ENCODE measurements around the gene SPRED2.
A peak's percentile ranks its signal among the peaks of the same experiment; 100 is the strongest.

SPRED2 gene

DNA sequence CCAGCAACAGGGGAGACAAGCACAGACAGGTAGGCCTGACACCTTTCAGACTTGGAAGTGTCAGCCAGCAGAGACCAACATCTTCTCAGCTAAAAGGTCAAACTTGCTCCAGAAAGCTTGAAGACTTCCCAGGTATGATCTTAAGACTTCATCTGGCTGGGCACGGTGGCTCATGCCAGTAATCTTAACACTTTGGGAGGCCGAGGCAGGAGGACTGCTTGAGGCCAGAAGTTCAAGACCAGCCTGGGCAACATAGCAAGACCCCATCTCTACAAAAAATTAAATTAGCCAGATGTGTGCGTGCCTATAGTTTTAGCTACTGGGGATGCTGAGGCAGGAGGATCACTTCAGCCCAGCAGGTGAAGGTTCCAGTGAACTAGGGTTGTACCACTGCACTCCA, 39.0 kb upstream of the SPRED2 start:
- Histone ChIP-seq H3K27ac (no peak overlapping the region), H3K9me3 (replicated peaks in 1 of 11) (peaks cover 20 to 46% (median 31%) of the 10 kb centered on the region in 11 experiments)
- TF ChIP-seq Cebpa-rat (IDR thresholded peaks at IDR 0.05), result no peak

DNA sequence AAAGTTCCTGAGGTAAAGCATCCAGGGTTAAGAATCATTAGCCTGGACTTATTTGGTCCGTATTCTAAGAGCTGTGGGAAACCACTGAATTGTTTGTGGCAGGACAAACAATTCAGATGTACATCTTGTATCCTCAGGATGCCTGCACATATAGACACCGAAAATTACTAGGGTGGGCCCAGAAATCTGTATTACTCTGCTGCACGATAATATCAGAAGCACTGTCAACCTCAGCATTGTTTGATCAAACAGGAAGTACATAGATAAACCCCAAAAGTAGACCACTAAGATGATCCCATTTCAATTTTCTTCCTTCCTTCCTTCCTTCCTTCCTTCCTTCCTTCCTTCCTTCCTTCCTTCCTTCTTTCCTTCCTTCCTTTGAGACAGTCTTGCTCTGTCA, 34.2 kb upstream of the SPRED2 start:
- H3K9ac ChIP-seq, result no peak overlapping the region
- H3K9me3 ChIP-seq (replicated peaks in 1 of 11), result peaks cover 0 to 20% (median 5%) of the 10 kb centered on the region in 11 experiments; a peak in 5 of 22 replicates
- H4K20me1 ChIP-seq, result no peaks in the 10 kb centered on the region
- H3K27ac ChIP-seq, result no peak overlapping the region
- no peak overlapping the region for H3K4me3 ChIP-seq
- H3K36me3 ChIP-seq, result no peaks in the 10 kb centered on the region
- TF ChIP-seq Cebpa-rat (IDR thresholded peaks at IDR 0.05), result no peak
- no peaks in the 10 kb centered on the region for H3K27me3 ChIP-seq
- H3K4me2 ChIP-seq, result peak overlapping the region in 3 of 11 experiments; percentile 22 to 73 (median 60); a peak in 6 of 22 replicates
- H3K4me1 ChIP-seq, result peaks cover 10 to 24% (median 19%) of the 10 kb centered on the region in 10 experiments

More for the DNA sequence above, 39.0 kb upstream of the SPRED2 start:
- Histone ChIP-seq H3K4me2 (no peak overlapping the region), H3K4me1 (peaks cover 10 to 23% (median 19%) of the 10 kb centered on the region in 10 experiments), H3K27me3 (no peaks in the 10 kb centered on the region), H3K4me3 (no peak overlapping the region), H3K36me3 (peaks cover 0 to 9% (median 0%) of the 10 kb centered on the region in 11 experiments; a peak in 2 of 22 replicates), H3K9ac (no peak overlapping the region), H4K20me1 (no peaks in the 10 kb centered on the region)

DNA sequence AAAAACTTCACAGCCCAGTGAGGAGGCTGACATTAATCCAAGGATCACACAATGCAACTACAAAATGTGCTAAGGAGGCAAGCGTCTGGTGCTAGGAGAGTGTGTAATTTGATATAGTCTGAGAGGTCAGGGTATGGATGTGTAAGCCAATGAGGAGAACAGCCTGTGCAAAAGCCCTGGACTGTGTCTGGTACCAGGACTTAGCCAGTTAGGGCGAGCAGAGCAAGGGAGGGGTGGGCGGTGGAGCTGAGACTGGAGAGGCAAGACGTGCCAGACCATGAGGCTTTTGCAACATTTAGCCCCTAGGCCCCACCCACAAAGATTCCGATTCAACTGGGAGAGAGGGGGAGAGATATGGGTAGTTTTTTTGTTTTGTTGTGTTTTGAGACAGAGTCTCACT, 33.5 kb upstream of the SPRED2 start:
- no peaks in the 10 kb centered on the region for H3K36me3 ChIP-seq
- H3K27ac ChIP-seq, result no peak overlapping the region
- no peak overlapping the region for H3K9ac ChIP-seq
- no peak for TF ChIP-seq Cebpa-rat (IDR thresholded peaks at IDR 0.05)
- H4K20me1 ChIP-seq, result no peaks in the 10 kb centered on the region
- H3K4me3 ChIP-seq, result no peak overlapping the region
- H3K4me1 ChIP-seq, result peaks cover 10 to 24% (median 19%) of the 10 kb centered on the region in 10 experiments
- H3K9me3 ChIP-seq (replicated peaks in 1 of 11), result peaks cover 0 to 21% (median 2%) of the 10 kb centered on the region in 11 experiments; a peak in 4 of 22 replicates
- no peak overlapping the region for H3K4me2 ChIP-seq
- no peaks in the 10 kb centered on the region for H3K27me3 ChIP-seq

DNA sequence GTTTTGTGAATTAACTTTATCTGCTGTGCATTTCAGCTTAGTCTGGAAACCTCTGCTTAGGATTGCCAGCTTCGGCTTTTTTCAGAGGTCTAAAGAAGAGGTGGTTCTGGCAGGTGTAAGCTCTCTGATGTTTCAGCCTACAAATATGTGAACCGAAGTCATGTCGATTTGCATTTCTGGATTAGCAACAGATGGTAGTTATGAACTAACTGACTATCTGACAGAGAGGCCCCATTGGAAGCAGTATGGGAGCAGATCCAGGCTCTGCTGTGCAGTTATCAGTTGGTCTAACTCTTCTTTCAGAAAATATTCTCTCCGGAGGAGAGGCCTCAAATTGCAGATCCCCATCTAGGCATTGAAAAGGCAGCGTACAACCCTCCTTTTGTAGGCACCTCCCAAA, 32.7 kb upstream of the SPRED2 start:
- peaks cover 10 to 24% (median 19%) of the 10 kb centered on the region in 10 experiments for H3K4me1 ChIP-seq
- peaks cover 0 to 21% (median 2%) of the 10 kb centered on the region in 11 experiments; a peak in 4 of 22 replicates for H3K9me3 ChIP-seq (replicated peaks in 1 of 11)
- no peaks in the 10 kb centered on the region for H3K27me3 ChIP-seq
- no peaks in the 10 kb centered on the region for H3K36me3 ChIP-seq
- H3K4me3 ChIP-seq, result no peak overlapping the region
- H3K4me2 ChIP-seq, result no peak overlapping the region
- H3K27ac ChIP-seq, result no peak overlapping the region
- no peak overlapping the region for H3K9ac ChIP-seq
- H4K20me1 ChIP-seq, result no peaks in the 10 kb centered on the region
- TF ChIP-seq Cebpa-rat (IDR thresholded peaks at IDR 0.05), result no peak

DNA sequence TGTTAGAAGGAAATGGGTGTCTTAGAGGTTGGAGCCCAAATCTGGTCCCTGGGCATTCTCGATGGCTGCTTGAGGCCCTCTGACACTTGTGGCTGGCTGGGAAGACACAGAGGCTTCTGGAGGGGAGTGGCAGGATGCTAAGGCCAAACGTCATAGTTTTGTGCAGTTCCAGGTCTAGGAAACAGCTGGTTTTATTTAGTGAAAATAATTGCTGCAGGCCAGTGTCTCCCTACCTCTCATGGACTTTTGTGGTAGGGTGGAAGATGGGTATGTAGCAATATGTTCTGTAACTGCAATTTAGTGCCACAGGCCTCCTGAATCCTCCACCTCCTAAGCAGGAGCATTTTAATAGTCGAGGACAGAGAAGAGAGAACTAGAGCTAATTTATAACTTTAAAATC, 32.2 kb upstream of the SPRED2 start:
- H3K4me2 ChIP-seq, result no peak overlapping the region

DNA sequence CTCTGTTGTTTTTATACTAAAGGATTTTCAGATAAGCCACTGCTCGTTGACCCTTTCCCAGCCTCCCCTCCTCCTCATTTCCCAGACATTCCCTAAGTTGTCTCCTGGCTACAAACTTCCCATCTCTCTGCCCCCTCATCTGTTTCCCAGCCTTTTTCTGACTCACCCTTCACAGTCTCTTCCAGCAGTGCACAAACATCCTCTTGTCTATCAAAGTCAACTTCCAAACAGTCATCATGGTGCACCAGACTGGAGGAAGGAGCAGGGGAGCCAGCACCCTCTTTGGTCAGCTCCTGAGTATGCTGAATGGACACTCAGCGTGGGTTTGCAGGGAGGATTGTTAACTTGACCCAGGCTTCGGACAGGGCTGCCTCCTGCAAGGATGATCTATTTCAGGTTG, 26.6 kb upstream of the SPRED2 start:
- peaks cover 0 to 8% (median 0%) of the 10 kb centered on the region in 10 experiments; a peak in 6 of 20 replicates for H3K4me1 ChIP-seq
- no peak overlapping the region for H3K4me3 ChIP-seq
- no peaks in the 10 kb centered on the region for H3K27me3 ChIP-seq
- H3K9me3 ChIP-seq (replicated peaks in 1 of 11), result peaks cover 0 to 21% (median 2%) of the 10 kb centered on the region in 11 experiments; a peak in 4 of 22 replicates
- no peak overlapping the region for H3K27ac ChIP-seq
- no peak overlapping the region for H3K9ac ChIP-seq
- no peak for TF ChIP-seq Cebpa-rat (IDR thresholded peaks at IDR 0.05)
- no peaks in the 10 kb centered on the region for H3K36me3 ChIP-seq
- no peak overlapping the region for H3K4me2 ChIP-seq
- no peaks in the 10 kb centered on the region for H4K20me1 ChIP-seq

More for the DNA sequence above, 32.2 kb upstream of the SPRED2 start:
- Histone ChIP-seq H4K20me1 (no peaks in the 10 kb centered on the region), H3K4me3 (no peak overlapping the region), H3K27ac (no peak overlapping the region), H3K9me3 (replicated peaks in 1 of 11) (peaks cover 0 to 21% (median 2%) of the 10 kb centered on the region in 11 experiments; a peak in 4 of 22 replicates), H3K36me3 (no peaks in the 10 kb centered on the region), H3K9ac (no peak overlapping the region), H3K27me3 (no peaks in the 10 kb centered on the region), H3K4me1 (peaks cover 10 to 24% (median 19%) of the 10 kb centered on the region in 10 experiments)
- no peak for TF ChIP-seq Cebpa-rat (IDR thresholded peaks at IDR 0.05)

DNA sequence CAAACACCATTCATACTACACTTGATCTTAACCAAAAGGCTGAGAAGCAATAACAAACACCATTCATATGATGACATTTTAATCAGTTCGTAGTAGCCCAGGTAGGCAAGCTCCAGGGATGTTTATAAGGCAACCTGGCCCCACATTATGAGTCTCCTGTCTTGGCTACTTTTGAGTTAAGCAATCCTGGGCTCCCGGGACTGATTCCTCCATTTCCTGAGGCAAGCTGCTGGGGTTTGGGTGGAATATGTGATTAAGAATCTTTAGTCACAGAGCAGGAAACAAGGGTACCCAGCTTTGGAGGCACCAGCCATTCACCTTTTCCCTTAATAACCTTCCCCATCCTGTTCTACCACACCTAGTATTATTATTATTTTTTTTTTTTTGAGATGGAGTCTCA, 24.5 kb upstream of the SPRED2 start:
- peaks cover 0 to 8% (median 0%) of the 10 kb centered on the region in 11 experiments; a peak in 2 of 22 replicates for H3K9me3 ChIP-seq (replicated peaks in 1 of 11)
- no peak overlapping the region for H3K9ac ChIP-seq
- H4K20me1 ChIP-seq, result no peaks in the 10 kb centered on the region
- H3K36me3 ChIP-seq, result no peaks in the 10 kb centered on the region
- TF ChIP-seq Cebpa-rat (IDR thresholded peaks at IDR 0.05), result no peak
- peaks cover 0 to 8% (median 0%) of the 10 kb centered on the region in 10 experiments; a peak in 6 of 20 replicates for H3K4me1 ChIP-seq
- no peak overlapping the region for H3K4me2 ChIP-seq
- no peaks in the 10 kb centered on the region for H3K27me3 ChIP-seq
- no peak overlapping the region for H3K4me3 ChIP-seq
- no peak overlapping the region for H3K27ac ChIP-seq

DNA sequence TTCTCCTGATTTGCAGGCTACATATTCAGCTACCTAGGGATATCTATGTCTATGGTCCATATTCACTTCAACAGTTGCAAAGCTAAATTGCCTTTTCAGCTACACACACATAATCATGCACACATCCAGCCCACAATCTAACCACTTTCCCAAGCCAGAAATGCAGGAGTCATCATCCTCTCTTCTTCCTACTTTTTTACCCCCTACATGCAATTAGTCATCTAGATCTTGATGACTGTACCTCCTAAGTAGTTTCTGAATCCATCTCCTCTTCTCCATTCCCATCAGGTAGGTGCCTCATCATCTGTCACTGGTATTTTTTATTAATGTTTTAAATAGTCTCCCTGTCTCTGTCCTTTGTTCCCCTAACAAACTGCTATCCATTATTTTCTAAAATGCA, 23.7 kb upstream of the SPRED2 start:
- H3K4me2 ChIP-seq, result peak overlapping the region in 3 of 11 experiments; percentile 30 to 51 (median 30); a peak in 5 of 22 replicates
- no peak overlapping the region for H3K9ac ChIP-seq
- no peaks in the 10 kb centered on the region for H3K27me3 ChIP-seq
- no peak overlapping the region for H3K4me3 ChIP-seq
- 0 out of 22 replicates have a peak, but pooled peaks cover 0 to 2% (median 0%) of the 10 kb centered on the region in 11 experiments for H3K9me3 ChIP-seq (replicated peaks in 1 of 11)
- no peaks in the 10 kb centered on the region for H3K36me3 ChIP-seq
- H4K20me1 ChIP-seq, result no peaks in the 10 kb centered on the region
- H3K4me1 ChIP-seq, result peaks cover 0 to 8% (median 0%) of the 10 kb centered on the region in 10 experiments; a peak in 6 of 20 replicates
- no peak overlapping the region for H3K27ac ChIP-seq
- no peak for TF ChIP-seq Cebpa-rat (IDR thresholded peaks at IDR 0.05)

DNA sequence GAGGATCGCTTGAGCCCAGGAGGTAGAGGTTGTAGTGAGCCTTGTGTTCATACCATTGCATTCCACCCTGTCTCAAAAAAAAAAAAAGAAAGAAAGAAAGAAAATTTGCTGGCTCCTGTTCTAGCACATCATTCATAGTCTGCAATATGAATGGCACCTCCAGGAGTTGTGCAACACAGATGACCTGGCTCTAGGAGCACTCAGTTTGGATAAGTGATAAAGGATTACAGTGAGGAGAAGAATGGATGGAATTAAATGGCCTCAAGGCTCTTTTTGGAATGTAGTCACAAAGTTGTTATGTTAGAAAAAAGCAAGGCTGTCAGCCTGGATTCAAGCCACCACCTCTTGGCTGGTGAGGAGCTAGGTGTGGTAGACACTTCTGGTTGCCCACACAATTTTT, 21.5 kb upstream of the SPRED2 start:
- peaks cover 0 to 10% (median 0%) of the 10 kb centered on the region in 10 experiments; a peak in 6 of 20 replicates for H3K4me1 ChIP-seq
- H3K4me2 ChIP-seq, result no peak overlapping the region
- H3K9ac ChIP-seq, result no peak overlapping the region
- TF ChIP-seq Cebpa-rat (IDR thresholded peaks at IDR 0.05), result no peak
- no peaks in the 10 kb centered on the region for H3K36me3 ChIP-seq
- peaks cover 0 to 4% (median 0%) of the 10 kb centered on the region in 11 experiments; a peak in 4 of 22 replicates for H3K9me3 ChIP-seq (replicated peaks in 1 of 11)
- H3K27ac ChIP-seq, result no peak overlapping the region
- H3K4me3 ChIP-seq, result no peak overlapping the region
- no peaks in the 10 kb centered on the region for H4K20me1 ChIP-seq
- H3K27me3 ChIP-seq, result no peaks in the 10 kb centered on the region

Data from BLaER1 treated with 17β-estradiol and CSF1 and Interleukin-3, amounts not matched to agents 10 nM and 100 nM (cell line).